Stimulated activated CD8-positive, alpha-beta memory T cell treated with anti-CD3 and anti-CD28 coated beads, Interleukin-4, amount 100 ng/mL, for 1 hour (primary cell): Measurements from ENCODE around the gene MRPL27.

ENCODE experiments used
- DNase-seq, 2 donors: peaks; one replicate each; pipeline ENCODE4 v3.0.0-alpha.2; 2020; ENCODE audit warnings: low read depth in 2 of 2, low spot score in 1 of 2

MRPL27 gene

DNA sequence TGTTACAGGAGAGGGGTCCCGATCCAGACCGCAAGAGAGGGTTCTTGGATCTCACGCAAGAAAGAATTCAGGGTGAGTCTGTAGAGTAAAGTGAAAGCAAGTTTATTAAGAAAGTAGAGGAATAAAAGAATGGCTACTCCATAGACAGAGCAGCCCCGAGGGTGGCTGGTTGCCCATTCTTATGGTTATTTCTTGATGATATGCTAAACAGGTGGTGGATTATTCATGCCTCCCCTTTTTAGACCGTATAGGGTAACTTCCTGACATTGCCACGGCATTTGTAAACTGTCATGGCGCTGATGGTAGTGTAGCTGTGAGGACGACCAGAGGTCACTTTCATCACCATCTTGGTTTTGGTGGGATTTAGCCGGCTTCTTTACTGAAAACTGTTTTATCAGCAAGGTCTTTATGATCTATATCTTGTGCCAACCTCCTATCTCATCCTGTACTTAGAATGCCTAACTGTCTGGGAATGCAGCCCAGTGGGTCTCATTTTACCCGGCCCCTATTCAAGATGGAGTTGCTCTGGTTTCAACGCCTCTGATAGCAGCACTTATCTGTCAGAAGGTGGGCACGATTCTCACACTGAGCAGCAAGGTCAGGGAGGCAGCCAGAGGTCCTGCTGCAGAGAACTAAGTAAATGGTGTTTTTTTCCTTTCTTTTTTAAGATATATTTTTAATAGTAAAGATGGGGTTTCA is 53.5 kb downstream of the MRPL27 start:
- DNase-seq = no peak

DNA sequence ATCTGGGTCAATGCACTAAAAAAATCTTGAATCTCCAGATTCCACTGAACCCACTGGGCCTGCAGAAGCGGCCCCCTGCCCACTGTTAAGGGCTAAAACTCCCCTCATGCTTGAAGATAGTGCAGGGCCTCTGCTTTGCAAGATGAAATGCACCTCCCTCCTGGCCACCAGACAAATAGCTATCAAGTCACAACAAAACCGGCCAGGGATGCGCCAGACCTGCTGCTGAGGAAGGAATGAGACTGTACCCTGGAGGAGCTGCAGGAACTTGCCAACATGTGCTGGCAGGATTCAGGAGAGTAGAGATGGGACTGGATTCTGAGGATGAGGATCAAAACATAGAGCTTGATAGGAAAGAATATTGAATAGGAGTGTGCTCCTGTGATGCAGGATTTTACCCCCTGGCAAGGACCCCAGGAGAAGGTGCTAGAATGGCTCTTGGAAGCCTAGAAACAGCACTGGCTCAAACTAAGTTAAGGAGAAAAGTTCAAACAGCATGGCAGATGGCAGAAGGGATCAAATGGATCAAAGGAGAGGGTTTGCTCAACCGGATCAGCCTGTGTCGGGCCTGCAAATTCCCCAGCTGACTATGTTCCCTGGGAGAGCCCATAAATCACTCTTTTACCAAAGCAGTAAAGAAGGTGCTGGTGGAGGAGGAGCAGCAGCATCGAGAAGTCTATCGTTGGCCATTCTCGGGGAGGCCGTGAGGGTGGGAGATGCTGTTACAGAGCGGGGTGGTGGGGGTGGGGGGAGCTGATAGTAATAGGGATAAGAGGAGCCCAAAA is 54.3 kb downstream of the MRPL27 start:
- no peak for DNase-seq
